HG02610 (cell line): ENCODE results near the gene FUOM.
"Not testable (repeated sequence)": the region's sequence is repeated elsewhere in the genome, so short reads cannot be mapped to it uniquely, and the experiment has no call there.

Experiments used
- ATAC-seq: cut with Tn5 transposase; IDR thresholded peaks from one replicate; pipeline ENCODE4 v1.9.1; 2021; ENCODE audit warnings: mild to moderate bottlenecking, moderate library complexity; ENCODE audit not compliant: unreplicated experiment

FUOM gene

GRCh38 chr10:133335246-133336117 is 22.3 kb downstream of the FUOM start:
- no peak for ATAC-seq

GRCh38 chr10:133334503-133335245 is 23.1 kb downstream of the FUOM start:
- ATAC-seq, result no peak

- no peak for ATAC-seq
Measured at GRCh38 chr10:133332936-133333699, 24.7 kb downstream of the FUOM start.

- ATAC-seq, result peak; percentile 81
Measured at GRCh38 chr10:133329491-133330202, 28.2 kb downstream of the FUOM start.

- ATAC-seq, result no peak
Measured at GRCh38 chr10:133328358-133329343, 29.2 kb downstream of the FUOM start.

- no peak for ATAC-seq
Measured at GRCh38 chr10:133327651-133328357, 30.0 kb downstream of the FUOM start.

GRCh38 chr10:133326745-133327650 is 30.8 kb downstream of the FUOM start:
- no peak for ATAC-seq

- ATAC-seq, result no peak
Measured at GRCh38 chr10:133326223-133326551, 31.6 kb downstream of the FUOM start.

- no peak for ATAC-seq
Measured at GRCh38 chr10:133325440-133326222, 32.2 kb downstream of the FUOM start.

- ATAC-seq, result no peak
Measured at GRCh38 chr10:133324857-133325260, 33.0 kb downstream of the FUOM start.

- no peak for ATAC-seq
Measured at GRCh38 chr10:133324198-133324792, 33.5 kb downstream of the FUOM start.

GRCh38 chr10:133322064-133322709 is 35.6 kb downstream of the FUOM start:
- ATAC-seq, result not testable (repeated sequence)

- ATAC-seq, result not testable (repeated sequence)
Measured at GRCh38 chr10:133320852-133321422, 36.9 kb downstream of the FUOM start.

- peak; percentile 61 for ATAC-seq
Measured at GRCh38 chr10:133318494-133319127, 39.2 kb downstream of the FUOM start.

GRCh38 chr10:133316732-133317131 is 41.1 kb downstream of the FUOM start:
- no peak for ATAC-seq
